K562 (cell line): Measurements from ENCODE around the gene SLC37A3.

Experiments used
- E2F4 ChIP-seq: sonication (generic); formaldehyde crosslinking; IDR thresholded peaks from 2 replicates; pipeline ENCODE4 v1.8.0; 2022; ENCODE audit warnings: mild to moderate bottlenecking, low read depth, missing genetic modification reagents
- ELK1 ChIP-seq: sonication (generic); formaldehyde crosslinking; IDR thresholded peaks from 2 replicates; pipeline ENCODE4 v1.8.1; 2022; ENCODE audit warnings: missing genetic modification reagents
- ESRRA ChIP-seq: fragments of 450-650 bp; IDR thresholded peaks from 2 replicates; pipeline ENCODE4 v1.6.1; 2014; ENCODE audit warnings: low read depth, mild to moderate bottlenecking, moderate library complexity, borderline replicate concordance
- GATAD2B ChIP-seq: fragments of 450-650 bp; IDR thresholded peaks from 2 replicates; pipeline ENCODE4 v1.6.1; 2017; ENCODE audit warnings: mild to moderate bottlenecking, borderline replicate concordance
- JUND ChIP-seq, 2 experiments: IDR thresholded peaks; 2 replicates in 1 of 2; 3 replicates in 1 of 2; pipeline ENCODE4 v1.6.1; 2011; ENCODE audit warnings: borderline replicate concordance in 2 of 2, low read depth in 2 of 2, low read length in 2 of 2, improper control_type of control experiment in 1 of 2, missing biosample characterization in 1 of 2, missing genetic modification characterization in 1 of 2, missing genetic modification reagents in 1 of 2
- NCOA2 ChIP-seq, 2 experiments: fragments of 450-650 bp; IDR thresholded peaks; 2 replicates each; pipeline ENCODE4 v1.6.1; 2018; ENCODE audit warnings: mild to moderate bottlenecking in 2 of 2, moderate library complexity in 1 of 2; ENCODE audit not compliant: partially characterized antibody in 2 of 2
- POLR2A ChIP-seq: fragments of 450-650 bp; conservative IDR thresholded peaks from 2 replicates; pipeline ENCODE4 v1.6.1; 2016
- TF ChIP-seq, protein P1 (sequence below): fragments of 150-350 bp; conservative IDR thresholded peaks from 2 replicates; pipeline ENCODE4 v1.6.1; 2014; ENCODE audit warnings: low read length
- TF ChIP-seq, protein P2 (sequence below), 2 experiments: fragments of 450-650 bp in 1 of 2; IDR thresholded peaks; 2 replicates each; pipeline ENCODE4 v1.6.1; 2011 to 2017; ENCODE audit warnings: low read depth in 2 of 2, antibody characterized with exemption in 1 of 2, borderline replicate concordance in 1 of 2, low read length in 1 of 2, mild to moderate bottlenecking in 1 of 2, mixed read lengths in 1 of 2; ENCODE audit not compliant: control insufficient read depth in 1 of 2
- TF ChIP-seq, protein P3 (sequence below), 3 experiments: IDR thresholded peaks in 2 of 3; conservative IDR thresholded peaks in 1 of 3; 2 replicates each; pipeline ENCODE4 v1.5.1; 2011 to 2012; ENCODE audit warnings: low read length in 3 of 3, mild to moderate bottlenecking in 3 of 3, control low read depth in 2 of 3, improper control_type of control experiment in 1 of 3, inconsistent platforms in 1 of 3, low read depth in 1 of 3, mixed read lengths in 1 of 3, moderate library complexity in 1 of 3; ENCODE audit not compliant: insufficient read depth in 2 of 3

DNA sequence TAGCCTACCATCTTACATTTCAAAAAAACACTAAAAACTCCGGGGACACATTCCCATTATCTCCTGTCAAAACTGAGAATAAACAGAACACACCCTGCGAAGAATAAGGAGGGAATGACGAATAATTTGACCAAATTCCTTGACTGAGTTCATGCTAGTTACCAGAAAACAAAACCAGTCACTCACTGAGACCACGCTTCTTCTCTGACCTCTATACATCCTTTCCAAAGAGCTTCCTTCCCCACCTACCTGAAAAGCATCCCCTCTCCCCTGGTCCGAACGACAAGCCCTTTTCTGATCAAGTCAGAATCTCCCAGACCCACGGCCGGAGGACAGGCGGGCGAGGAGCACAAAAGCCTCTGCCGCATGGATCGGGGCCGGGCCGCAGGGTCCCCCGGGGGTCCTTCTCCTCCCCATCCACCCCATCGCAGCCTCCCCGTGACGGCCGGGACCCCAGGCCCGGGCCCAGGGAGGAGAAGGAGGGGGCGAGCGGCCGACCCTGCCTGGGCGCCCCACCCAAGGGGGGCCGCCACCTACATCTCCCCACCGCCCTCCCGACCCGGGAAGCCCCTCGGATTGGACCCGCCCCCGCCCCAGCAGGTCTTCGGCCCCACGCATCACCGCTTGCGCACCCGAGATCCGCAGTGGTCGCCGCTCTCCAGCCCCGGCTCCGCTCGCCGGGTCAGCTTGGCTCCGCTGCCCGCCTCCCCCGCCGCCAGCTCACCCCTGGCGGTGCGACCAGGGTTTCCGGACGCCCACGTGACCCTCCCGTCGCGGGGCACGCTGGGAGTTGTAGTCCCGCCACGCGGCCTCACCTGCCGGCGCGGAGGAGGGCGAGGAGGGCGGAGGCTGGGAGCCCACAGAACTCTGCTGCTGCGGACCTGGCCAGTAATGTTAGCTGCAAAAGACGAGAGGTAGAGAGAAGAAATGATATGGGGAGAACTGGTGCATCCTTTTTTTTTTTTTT lies at the start of gene SLC37A3:
- TF ChIP-seq, protein P1, sequence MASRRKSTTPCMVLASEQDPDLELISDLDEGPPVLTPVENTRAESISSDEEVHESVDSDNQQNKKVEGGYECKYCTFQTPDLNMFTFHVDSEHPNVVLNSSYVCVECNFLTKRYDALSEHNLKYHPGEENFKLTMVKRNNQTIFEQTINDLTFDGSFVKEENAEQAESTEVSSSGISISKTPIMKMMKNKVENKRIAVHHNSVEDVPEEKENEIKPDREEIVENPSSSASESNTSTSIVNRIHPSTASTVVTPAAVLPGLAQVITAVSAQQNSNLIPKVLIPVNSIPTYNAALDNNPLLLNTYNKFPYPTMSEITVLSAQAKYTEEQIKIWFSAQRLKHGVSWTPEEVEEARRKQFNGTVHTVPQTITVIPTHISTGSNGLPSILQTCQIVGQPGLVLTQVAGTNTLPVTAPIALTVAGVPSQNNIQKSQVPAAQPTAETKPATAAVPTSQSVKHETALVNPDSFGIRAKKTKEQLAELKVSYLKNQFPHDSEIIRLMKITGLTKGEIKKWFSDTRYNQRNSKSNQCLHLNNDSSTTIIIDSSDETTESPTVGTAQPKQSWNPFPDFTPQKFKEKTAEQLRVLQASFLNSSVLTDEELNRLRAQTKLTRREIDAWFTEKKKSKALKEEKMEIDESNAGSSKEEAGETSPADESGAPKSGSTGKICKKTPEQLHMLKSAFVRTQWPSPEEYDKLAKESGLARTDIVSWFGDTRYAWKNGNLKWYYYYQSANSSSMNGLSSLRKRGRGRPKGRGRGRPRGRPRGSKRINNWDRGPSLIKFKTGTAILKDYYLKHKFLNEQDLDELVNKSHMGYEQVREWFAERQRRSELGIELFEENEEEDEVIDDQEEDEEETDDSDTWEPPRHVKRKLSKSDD = 0 out of 2 replicates have a peak, but pooled peaks have one; percentile 62
- TF ChIP-seq GATAD2B (no peak), NCOA2 (IDR thresholded peaks at IDR 0.05; ENCODE audit: partially characterized antibody in 2 of 2) (no peak), POLR2A (peak; percentile 86), E2F4 (CRISPR knock-in tag) (0 out of 2 replicates have a peak, but pooled peaks have one; percentile 5), ELK1 (CRISPR knock-in tag) (no peak), ESRRA (peak; percentile 61; the same call in 1 of the 2 replicates), JUND (IDR thresholded peaks at IDR 0.05; ENCODE audit: borderline replicate concordance, low read depth, low read length) (peak; percentile 69), JUND (tag; IDR thresholded peaks at IDR 0.05; ENCODE audit: borderline replicate concordance, low read depth, low read length) (no peak; the same call in 2 of the 3 replicates)
- TF ChIP-seq, protein P2, sequence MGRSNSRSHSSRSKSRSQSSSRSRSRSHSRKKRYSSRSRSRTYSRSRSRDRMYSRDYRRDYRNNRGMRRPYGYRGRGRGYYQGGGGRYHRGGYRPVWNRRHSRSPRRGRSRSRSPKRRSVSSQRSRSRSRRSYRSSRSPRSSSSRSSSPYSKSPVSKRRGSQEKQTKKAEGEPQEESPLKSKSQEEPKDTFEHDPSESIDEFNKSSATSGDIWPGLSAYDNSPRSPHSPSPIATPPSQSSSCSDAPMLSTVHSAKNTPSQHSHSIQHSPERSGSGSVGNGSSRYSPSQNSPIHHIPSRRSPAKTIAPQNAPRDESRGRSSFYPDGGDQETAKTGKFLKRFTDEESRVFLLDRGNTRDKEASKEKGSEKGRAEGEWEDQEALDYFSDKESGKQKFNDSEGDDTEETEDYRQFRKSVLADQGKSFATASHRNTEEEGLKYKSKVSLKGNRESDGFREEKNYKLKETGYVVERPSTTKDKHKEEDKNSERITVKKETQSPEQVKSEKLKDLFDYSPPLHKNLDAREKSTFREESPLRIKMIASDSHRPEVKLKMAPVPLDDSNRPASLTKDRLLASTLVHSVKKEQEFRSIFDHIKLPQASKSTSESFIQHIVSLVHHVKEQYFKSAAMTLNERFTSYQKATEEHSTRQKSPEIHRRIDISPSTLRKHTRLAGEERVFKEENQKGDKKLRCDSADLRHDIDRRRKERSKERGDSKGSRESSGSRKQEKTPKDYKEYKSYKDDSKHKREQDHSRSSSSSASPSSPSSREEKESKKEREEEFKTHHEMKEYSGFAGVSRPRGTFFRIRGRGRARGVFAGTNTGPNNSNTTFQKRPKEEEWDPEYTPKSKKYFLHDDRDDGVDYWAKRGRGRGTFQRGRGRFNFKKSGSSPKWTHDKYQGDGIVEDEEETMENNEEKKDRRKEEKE (IDR thresholded peaks at IDR 0.05; ENCODE audit: borderline replicate concordance in 1 of 2, control insufficient read depth in 1 of 2, low read depth in 2 of 2, low read length in 1 of 2) = 0 out of 4 replicates have a peak, but pooled peaks of 1 of the 2 experiments have one; percentile 5
- TF ChIP-seq, protein P3, sequence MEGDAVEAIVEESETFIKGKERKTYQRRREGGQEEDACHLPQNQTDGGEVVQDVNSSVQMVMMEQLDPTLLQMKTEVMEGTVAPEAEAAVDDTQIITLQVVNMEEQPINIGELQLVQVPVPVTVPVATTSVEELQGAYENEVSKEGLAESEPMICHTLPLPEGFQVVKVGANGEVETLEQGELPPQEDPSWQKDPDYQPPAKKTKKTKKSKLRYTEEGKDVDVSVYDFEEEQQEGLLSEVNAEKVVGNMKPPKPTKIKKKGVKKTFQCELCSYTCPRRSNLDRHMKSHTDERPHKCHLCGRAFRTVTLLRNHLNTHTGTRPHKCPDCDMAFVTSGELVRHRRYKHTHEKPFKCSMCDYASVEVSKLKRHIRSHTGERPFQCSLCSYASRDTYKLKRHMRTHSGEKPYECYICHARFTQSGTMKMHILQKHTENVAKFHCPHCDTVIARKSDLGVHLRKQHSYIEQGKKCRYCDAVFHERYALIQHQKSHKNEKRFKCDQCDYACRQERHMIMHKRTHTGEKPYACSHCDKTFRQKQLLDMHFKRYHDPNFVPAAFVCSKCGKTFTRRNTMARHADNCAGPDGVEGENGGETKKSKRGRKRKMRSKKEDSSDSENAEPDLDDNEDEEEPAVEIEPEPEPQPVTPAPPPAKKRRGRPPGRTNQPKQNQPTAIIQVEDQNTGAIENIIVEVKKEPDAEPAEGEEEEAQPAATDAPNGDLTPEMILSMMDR (IDR thresholded peaks at IDR 0.05 in 2 of 3, conservative IDR thresholded peaks at IDR 0.05 in 1 of 3; ENCODE audit: insufficient read depth in 2 of 3, low read depth in 1 of 3, low read length in 3 of 3) = peak in 1 of 3 experiments; percentile 12; a peak in 2 of 6 replicates
